GM12878 (cell line): ENCODE results near the gene MYRF.

Experiments used
- EED ChIP-seq: sonication (generic); IDR thresholded peaks from 2 replicates; pipeline ENCODE4 v1.6.1; 2016; ENCODE audit warnings: antibody characterized with exemption, low read depth
- TF ChIP-seq, protein P1 (sequence below): IDR thresholded peaks from 2 replicates; pipeline ENCODE4 v1.6.1; 2011; ENCODE audit warnings: low read depth, mild to moderate bottlenecking, low read length, moderate library complexity, borderline replicate concordance; ENCODE audit errors: extremely low read depth

DNA sequence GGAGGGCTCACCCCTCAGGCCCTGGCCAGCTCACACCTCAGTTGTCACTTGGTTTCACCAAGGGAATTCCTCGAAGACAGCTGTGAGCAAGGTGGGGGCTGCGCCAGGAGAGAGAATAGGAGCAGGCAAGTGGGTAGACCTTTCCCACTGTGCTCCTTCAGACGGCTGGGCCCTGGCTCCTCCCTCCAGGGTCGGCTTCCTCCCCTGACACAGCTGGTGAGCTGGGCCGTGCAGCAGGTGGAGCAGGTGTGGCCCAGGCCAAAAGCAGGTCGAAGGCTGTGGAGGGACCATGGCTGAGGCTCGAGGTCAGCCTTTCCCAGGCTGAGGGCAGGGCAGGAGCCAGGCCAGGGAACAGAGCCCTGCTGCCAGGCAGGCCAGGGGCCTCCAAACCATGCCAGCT is 12.5 kb upstream of the MYRF start:
- no peak for TF ChIP-seq EED
- TF ChIP-seq, protein P1, sequence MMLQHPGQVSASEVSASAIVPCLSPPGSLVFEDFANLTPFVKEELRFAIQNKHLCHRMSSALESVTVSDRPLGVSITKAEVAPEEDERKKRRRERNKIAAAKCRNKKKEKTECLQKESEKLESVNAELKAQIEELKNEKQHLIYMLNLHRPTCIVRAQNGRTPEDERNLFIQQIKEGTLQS: no peak
